NOMO-1 (cell line): ENCODE results near the gene DYSF.

Experiments used
- DNase-seq, 2 experiments: peaks; one replicate each; lab custom pipeline; 2025; ENCODE audit not compliant: unreplicated experiment in 2 of 2; lab: John Stamatoyannopoulos, UW

The DYSF gene

GRCh38 chr2:71597756-71598155, 144.4 kb downstream of the DYSF start:
- no peak for DNase-seq

- no peak for DNase-seq
Observed at GRCh38 chr2:71598526-71598925, 145.2 kb downstream of the DYSF start.

GRCh38 chr2:71599038-71599437, 145.7 kb downstream of the DYSF start:
- DNase-seq = no peak

GRCh38 chr2:71599646-71600236, 146.4 kb downstream of the DYSF start:
- no peak for DNase-seq

- no peak for DNase-seq
Observed at GRCh38 chr2:71600555-71600954, 147.2 kb downstream of the DYSF start.

GRCh38 chr2:71601136-71602114, 148.1 kb downstream of the DYSF start:
- no peak for DNase-seq

GRCh38 chr2:71602115-71602495, 148.7 kb downstream of the DYSF start:
- no peak for DNase-seq

- no peak for DNase-seq
Observed at GRCh38 chr2:71602581-71602980, 149.2 kb downstream of the DYSF start.

GRCh38 chr2:71603311-71603811, 150.0 kb downstream of the DYSF start:
- DNase-seq = peak in 1 of 2 experiments; percentile 3

GRCh38 chr2:71603851-71604725, 150.7 kb downstream of the DYSF start:
- DNase-seq = no peak

GRCh38 chr2:71604726-71605120, 151.4 kb downstream of the DYSF start:
- DNase-seq = no peak

GRCh38 chr2:71605173-71605641, 151.8 kb downstream of the DYSF start:
- DNase-seq = no peak

GRCh38 chr2:71605781-71606241, 152.4 kb downstream of the DYSF start:
- DNase-seq = no peak

GRCh38 chr2:71606244-71606643, 152.9 kb downstream of the DYSF start:
- no peak for DNase-seq

GRCh38 chr2:71607151-71607889, 154.0 kb downstream of the DYSF start:
- DNase-seq = no peak

- DNase-seq = no peak
Observed at GRCh38 chr2:71608034-71608433, 154.7 kb downstream of the DYSF start.

GRCh38 chr2:71608441-71608840, 155.1 kb downstream of the DYSF start:
- no peak for DNase-seq

GRCh38 chr2:71609029-71609428, 155.7 kb downstream of the DYSF start:
- DNase-seq = no peak

GRCh38 chr2:71609441-71609840, 156.1 kb downstream of the DYSF start:
- no peak for DNase-seq

GRCh38 chr2:71609958-71610357, 156.6 kb downstream of the DYSF start:
- peak in 1 of 2 experiments; percentile 6 for DNase-seq
